Kidney capillary endothelial cell (primary cell): Measurements from ENCODE around the gene CNMD.

Source experiments
- DNase-seq: peaks from one replicate; pipeline ENCODE4 v3.0.0-alpha.2; 2018; ENCODE audit warnings: low spot score

CNMD gene

GRCh38 chr13:52739468-52740071 lies at the start of gene CNMD:
Gene CNMD, minus strand, starts transcription at chr13:52739820. Its CDS starts 119 bp downstream, at chr13:52739701.
- no peak for DNase-seq

- DNase-seq = no peak
These were observed 48.4 kb upstream of the CNMD start for GRCh38 chr13:52788011-52788410.

- no peak for DNase-seq
These were observed 47.6 kb upstream of the CNMD start for GRCh38 chr13:52787235-52787634.

- DNase-seq = no peak
These were observed 47.1 kb upstream of the CNMD start for GRCh38 chr13:52786766-52787165.

GRCh38 chr13:52785739-52786138 lies 46.1 kb upstream of the CNMD start:
- no peak for DNase-seq

- DNase-seq = no peak
These were observed 45.1 kb upstream of the CNMD start for GRCh38 chr13:52784591-52785340.

GRCh38 chr13:52783943-52784342 lies 44.3 kb upstream of the CNMD start:
- no peak for DNase-seq

- DNase-seq = no peak
These were observed 43.1 kb upstream of the CNMD start for GRCh38 chr13:52782471-52783448.

GRCh38 chr13:52780611-52781010 lies 41.0 kb upstream of the CNMD start:
- no peak for DNase-seq

GRCh38 chr13:52780092-52780491 lies 40.5 kb upstream of the CNMD start:
- no peak for DNase-seq

GRCh38 chr13:52779103-52779502 lies 39.5 kb upstream of the CNMD start:
- no peak for DNase-seq

- no peak for DNase-seq
These were observed 37.1 kb upstream of the CNMD start for GRCh38 chr13:52776726-52777125.

GRCh38 chr13:52775511-52775910 lies 35.9 kb upstream of the CNMD start:
- no peak for DNase-seq

GRCh38 chr13:52767949-52768516 lies 28.4 kb upstream of the CNMD start:
- no peak for DNase-seq

GRCh38 chr13:52765611-52766390 lies 26.2 kb upstream of the CNMD start:
- DNase-seq = no peak

GRCh38 chr13:52760077-52760476 lies 20.5 kb upstream of the CNMD start:
- DNase-seq = no peak

- DNase-seq = no peak
These were observed 18.5 kb upstream of the CNMD start for GRCh38 chr13:52758114-52758513.

GRCh38 chr13:52751196-52751595 lies 11.6 kb upstream of the CNMD start:
- DNase-seq = no peak

- no peak for DNase-seq
These were observed 11.1 kb upstream of the CNMD start for GRCh38 chr13:52750713-52751112.

- no peak for DNase-seq
These were observed 9.8 kb upstream of the CNMD start for GRCh38 chr13:52749419-52749818.

GRCh38 chr13:52746141-52746540 lies 6.5 kb upstream of the CNMD start:
- no peak for DNase-seq
